ENCODE data around the gene LRRC8D.

The LRRC8D gene

GRCh38 chr1:89900791-89901708 is 80.2 kb downstream of the LRRC8D start:
- H3K4me3 ChIP-seq (ENCODE audit: low read depth, low read length) = no peak overlapping the region
- DNase-seq (ENCODE audit: low read depth) = no peak
- TF ChIP-seq MYC (IDR thresholded peaks at IDR 0.05; ENCODE audit: low read depth, low read length) (no peak), MAX (IDR thresholded peaks at IDR 0.05; ENCODE audit: low read depth, low read length) (no peak), CTCF (IDR thresholded peaks at IDR 0.05; ENCODE audit: low read depth, low read length) (no peak), POLR2A (IDR thresholded peaks at IDR 0.05; ENCODE audit: extremely low read depth, insufficient read length) (no peak)

- TF ChIP-seq POLR2A (IDR thresholded peaks at IDR 0.05; ENCODE audit: extremely low read depth, insufficient read length) (no peak), MYC (IDR thresholded peaks at IDR 0.05; ENCODE audit: low read depth, low read length) (no peak), CTCF (IDR thresholded peaks at IDR 0.05; ENCODE audit: low read depth, low read length) (no peak), MAX (IDR thresholded peaks at IDR 0.05; ENCODE audit: low read depth, low read length) (no peak)
These were observed 81.3 kb downstream of the LRRC8D start for GRCh38 chr1:89901957-89902669.

DNA sequence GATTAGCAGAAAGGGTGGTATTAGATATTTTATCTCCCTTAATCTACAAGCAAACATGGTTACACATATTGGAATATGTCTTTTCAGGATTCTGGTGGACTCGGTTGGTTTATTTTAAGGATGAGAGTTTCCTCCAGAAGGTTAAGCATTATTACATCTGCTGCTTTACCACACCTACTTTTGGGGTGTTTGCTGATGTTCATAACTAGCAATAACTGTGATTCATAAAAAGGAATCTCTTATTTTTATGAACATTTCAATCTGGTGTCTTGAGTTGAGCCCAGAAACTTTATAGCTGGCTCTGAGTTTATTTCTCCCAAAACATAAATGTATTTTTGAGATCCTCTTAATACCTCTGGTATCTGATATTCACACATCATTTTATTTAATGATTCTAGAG is 82.7 kb downstream of the LRRC8D start:
- no peak for DNase-seq (ENCODE audit: low read depth)
- no peak overlapping the region for H3K4me3 ChIP-seq (ENCODE audit: low read depth, low read length)

More at GRCh38 chr1:89901957-89902669, 81.3 kb downstream of the LRRC8D start:
- DNase-seq (ENCODE audit: low read depth) = no peak
- H3K4me3 ChIP-seq (ENCODE audit: low read depth, low read length) = no peak overlapping the region

GRCh38 chr1:89904219-89904980 is 83.6 kb downstream of the LRRC8D start:
- TF ChIP-seq POLR2A (IDR thresholded peaks at IDR 0.05; ENCODE audit: extremely low read depth, insufficient read length) = no peak
- TF ChIP-seq CTCF (IDR thresholded peaks at IDR 0.05; ENCODE audit: low read depth, low read length) = no peak
- DNase-seq (ENCODE audit: low read depth) = no peak
- no peak overlapping the region for H3K4me3 ChIP-seq (ENCODE audit: low read depth, low read length)

More for the DNA sequence above, 82.7 kb downstream of the LRRC8D start:
- TF ChIP-seq MYC (IDR thresholded peaks at IDR 0.05; ENCODE audit: low read depth, low read length) (no peak), MAX (IDR thresholded peaks at IDR 0.05; ENCODE audit: low read depth, low read length) (no peak), CTCF (IDR thresholded peaks at IDR 0.05; ENCODE audit: low read depth, low read length) (no peak), POLR2A (IDR thresholded peaks at IDR 0.05; ENCODE audit: extremely low read depth, insufficient read length) (no peak)

DNA sequence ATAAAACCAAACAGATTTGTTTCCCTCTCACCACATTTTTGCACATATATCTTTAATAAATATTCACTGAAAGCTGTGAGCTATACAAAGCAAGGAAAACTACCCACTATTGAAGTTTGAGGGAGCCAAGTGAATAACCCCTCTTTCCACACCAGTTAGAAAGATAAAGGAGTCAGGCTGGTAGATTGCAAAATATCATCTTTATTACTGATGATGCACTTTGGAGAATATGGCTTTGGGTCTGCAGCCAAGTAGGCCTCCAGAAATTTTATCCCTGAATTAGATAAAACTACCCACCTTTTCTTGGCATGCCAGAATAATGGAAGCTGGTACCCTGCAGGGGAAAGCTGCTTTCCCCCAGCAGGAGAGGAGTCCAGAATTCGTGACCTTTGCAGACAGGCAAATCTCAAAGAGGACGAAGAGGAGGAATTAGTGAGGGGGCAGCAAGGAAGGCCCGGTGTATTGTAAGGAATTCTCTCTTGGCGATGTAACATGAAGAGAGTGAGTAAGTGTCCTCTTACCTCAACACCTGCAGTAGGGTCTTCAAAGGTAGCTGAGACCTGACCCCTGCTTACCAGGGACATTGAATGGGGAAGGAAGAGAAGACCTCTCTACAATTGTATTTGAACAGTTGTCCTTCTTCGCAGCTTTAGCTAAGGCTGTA is 84.7 kb downstream of the LRRC8D start:
- no peak overlapping the region for H3K4me3 ChIP-seq (ENCODE audit: low read depth, low read length)
- DNase-seq (ENCODE audit: low read depth) = no peak
- TF ChIP-seq MAX (IDR thresholded peaks at IDR 0.05; ENCODE audit: low read depth, low read length) (no peak), POLR2A (IDR thresholded peaks at IDR 0.05; ENCODE audit: extremely low read depth, insufficient read length) (no peak)
